Right lobe of liver (tissue), 4 donors: ENCODE measurements around the gene GOLGA6L2.

Experiments
- POLR2A ChIP-seq: fragments of 450-650 bp; IDR thresholded peaks from one replicate; pipeline ENCODE4 v1.6.1; 2017; ENCODE audit warnings: antibody characterized with exemption, mild to moderate bottlenecking
- TF ChIP-seq, protein P1 (sequence below), 4 donors: fragments of 200-600 bp in 3 of 4; fragments of 450-650 bp in 1 of 4; IDR thresholded peaks; one replicate each; pipeline versions ENCODE4 v1.5.1 to v1.8.0; 2016 to 2022; ENCODE audit warnings: antibody characterized with exemption in 4 of 4, mild to moderate bottlenecking in 2 of 4
- donor health status: DM: no; HTN: no; CAD: no.
- donor health status: DM: no; HTN: no; CAD: no.
- donor health status: DM: no; HTN: yes; CAD: no.

DNA sequence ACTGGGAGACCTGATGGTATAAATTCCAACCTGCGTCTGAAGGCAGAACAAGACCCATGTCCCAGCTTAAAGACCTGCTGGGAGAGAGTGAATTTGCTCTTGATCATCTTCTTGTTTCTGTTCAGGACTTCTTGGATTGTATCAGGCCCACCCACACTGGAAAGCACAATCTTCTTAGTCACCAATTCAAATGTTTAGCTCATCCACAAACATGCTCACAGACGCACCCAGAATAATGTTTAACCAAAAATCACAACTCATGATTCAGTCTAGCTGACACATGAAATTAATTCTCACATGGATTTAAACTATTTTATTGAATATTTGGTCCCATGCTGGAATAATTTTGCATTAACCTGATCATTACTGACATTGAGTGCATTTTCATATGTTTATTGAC is 37.8 kb upstream of the GOLGA6L2 start:
- TF ChIP-seq, protein P1, sequence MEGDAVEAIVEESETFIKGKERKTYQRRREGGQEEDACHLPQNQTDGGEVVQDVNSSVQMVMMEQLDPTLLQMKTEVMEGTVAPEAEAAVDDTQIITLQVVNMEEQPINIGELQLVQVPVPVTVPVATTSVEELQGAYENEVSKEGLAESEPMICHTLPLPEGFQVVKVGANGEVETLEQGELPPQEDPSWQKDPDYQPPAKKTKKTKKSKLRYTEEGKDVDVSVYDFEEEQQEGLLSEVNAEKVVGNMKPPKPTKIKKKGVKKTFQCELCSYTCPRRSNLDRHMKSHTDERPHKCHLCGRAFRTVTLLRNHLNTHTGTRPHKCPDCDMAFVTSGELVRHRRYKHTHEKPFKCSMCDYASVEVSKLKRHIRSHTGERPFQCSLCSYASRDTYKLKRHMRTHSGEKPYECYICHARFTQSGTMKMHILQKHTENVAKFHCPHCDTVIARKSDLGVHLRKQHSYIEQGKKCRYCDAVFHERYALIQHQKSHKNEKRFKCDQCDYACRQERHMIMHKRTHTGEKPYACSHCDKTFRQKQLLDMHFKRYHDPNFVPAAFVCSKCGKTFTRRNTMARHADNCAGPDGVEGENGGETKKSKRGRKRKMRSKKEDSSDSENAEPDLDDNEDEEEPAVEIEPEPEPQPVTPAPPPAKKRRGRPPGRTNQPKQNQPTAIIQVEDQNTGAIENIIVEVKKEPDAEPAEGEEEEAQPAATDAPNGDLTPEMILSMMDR (IDR thresholded peaks at IDR 0.05), result no peak
- no peak for TF ChIP-seq POLR2A
